Gastroesophageal sphincter (tissue), 3 donors: ENCODE results near the gene SAP25.

Experiments
- CTCF ChIP-seq, 4 experiments: fragments of 200-600 bp in 2 of 4; fragments of 450-650 bp in 2 of 4; sonication (generic) in 1 of 4; IDR thresholded peaks; one replicate each; pipeline ENCODE4 v1.5.1; 2017 to 2019; ENCODE audit warnings: antibody characterized with exemption in 4 of 4, mild to moderate bottlenecking in 2 of 4, moderate library complexity in 2 of 4
- EP300 ChIP-seq: sonication (generic); formaldehyde crosslinking; IDR thresholded peaks from one replicate; pipeline ENCODE4 v1.6.1; 2017; ENCODE audit warnings: antibody characterized with exemption, mild to moderate bottlenecking
- POLR2A ChIP-seq, 2 donors: fragments of 450-650 bp; IDR thresholded peaks; one replicate each; pipeline ENCODE4 v1.6.1; 2017; ENCODE audit warnings: antibody characterized with exemption in 2 of 2, mild to moderate bottlenecking in 2 of 2, moderate library complexity in 1 of 2
- POLR2AphosphoS5 ChIP-seq: sonication (generic); formaldehyde crosslinking; IDR thresholded peaks from one replicate; pipeline ENCODE4 v1.6.1; 2017; ENCODE audit warnings: antibody characterized with exemption

DNA sequence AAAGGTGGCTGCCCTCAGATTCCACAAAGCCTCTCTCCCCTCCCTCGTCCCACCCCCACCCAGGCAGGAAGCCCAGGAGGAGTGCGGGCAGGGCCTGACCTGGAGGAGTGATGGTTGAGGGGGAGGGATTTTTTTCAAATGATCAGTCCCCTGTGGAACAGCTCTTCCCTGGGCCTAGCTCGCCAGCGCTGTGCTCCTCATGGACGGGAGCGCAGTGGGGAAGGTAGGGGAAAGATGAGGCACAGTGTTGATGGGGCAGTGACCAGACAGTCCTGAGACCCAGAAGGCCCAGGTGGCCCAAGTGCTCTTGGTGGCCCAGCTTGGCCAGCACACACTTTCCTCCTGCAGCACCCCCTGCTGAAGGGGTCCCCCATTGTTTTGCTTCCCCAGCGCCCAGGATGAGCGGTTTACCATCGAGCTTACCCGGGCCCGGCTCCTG, 8.5 kb downstream of the SAP25 start:
- no peak for TF ChIP-seq EP300
- TF ChIP-seq POLR2A (IDR thresholded peaks at IDR 0.05), result no peak
- no peak for TF ChIP-seq CTCF (IDR thresholded peaks at IDR 0.05)
- no peak for TF ChIP-seq POLR2AphosphoS5
